ENCODE data around the gene SH3BP4. TPM values are rescaled to one million over a fixed set of nuclear protein-coding genes. Genes with fewer than 3 reads are reported as not detected.

SH3BP4 gene
- total RNA-seq, 1 experiment from 2014 or later, result 93.8 TPM

DNA sequence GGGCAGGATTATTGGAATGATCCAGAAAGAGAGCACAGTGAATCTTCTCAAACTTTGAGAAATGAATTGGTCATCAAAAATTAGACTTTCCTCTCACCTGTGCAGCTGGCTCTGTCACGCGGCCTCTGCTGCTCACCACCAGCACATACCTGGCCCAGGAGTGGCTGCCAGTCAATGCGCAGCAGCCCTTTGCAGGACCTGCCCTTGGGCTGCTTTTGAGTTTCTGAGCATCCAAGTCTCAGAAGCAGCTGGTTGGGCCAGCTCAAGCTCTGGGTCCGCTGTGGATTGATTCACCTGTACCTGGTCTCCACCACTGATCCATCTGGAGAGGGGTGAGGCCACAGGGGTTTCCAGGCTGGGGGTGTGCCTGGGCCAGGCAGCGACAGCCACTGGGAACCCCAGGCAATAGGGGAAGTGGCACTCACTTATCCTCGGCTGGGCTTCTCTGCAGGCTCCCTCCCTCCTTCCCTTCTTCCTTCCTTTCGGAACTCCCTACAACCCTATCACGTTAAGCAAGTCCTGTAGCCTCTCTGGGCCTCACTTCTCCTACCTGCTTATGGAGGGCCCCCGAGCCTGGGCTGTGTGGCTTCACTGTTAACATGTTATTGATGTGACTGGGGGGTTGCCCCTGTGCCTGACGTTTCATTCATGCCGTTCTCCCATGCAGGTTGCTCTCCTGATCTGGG, 48.1 kb downstream of the SH3BP4 start:
- peak overlapping the region; percentile 15 for H4K91ac ChIP-seq (ENCODE audit: insufficient read length, low read depth, low read length)
- no peak overlapping the region for H4K5ac ChIP-seq (ENCODE audit: insufficient read length, low read depth, low read length)
- no peak overlapping the region for H2BK5ac ChIP-seq (ENCODE audit: insufficient read length, low read length)
- no peaks in the 10 kb centered on the region for H3K27me3 ChIP-seq (ENCODE audit: insufficient read depth, low read length)
- H3K18ac ChIP-seq (ENCODE audit: insufficient read length, low read depth, low read length), result no peak overlapping the region
- no peak overlapping the region for H2BK12ac ChIP-seq (ENCODE audit: insufficient read length, low read depth, low read length)
- no peaks in the 10 kb centered on the region for H3K23me2 ChIP-seq (ENCODE audit: insufficient read length, low read depth, low read length, poor library complexity, severe bottlenecking)
- peaks cover 71 to 79% of the 10 kb centered on the region in 2 experiments for H3K4me1 Mint-ChIP-seq
- H3K4me3 Mint-ChIP-seq, result no peak overlapping the region
- H3T11ph ChIP-seq (ENCODE audit: low read length), result no peak overlapping the region
- H2BK120ac ChIP-seq (ENCODE audit: low read depth, low read length, poor library complexity, severe bottlenecking), result no peak overlapping the region
- H3K27ac ChIP-seq (ENCODE audit: insufficient read length, low read depth, low read length), result no peak overlapping the region
- DNase-seq, result no peak
- TF ChIP-seq, protein P1, sequence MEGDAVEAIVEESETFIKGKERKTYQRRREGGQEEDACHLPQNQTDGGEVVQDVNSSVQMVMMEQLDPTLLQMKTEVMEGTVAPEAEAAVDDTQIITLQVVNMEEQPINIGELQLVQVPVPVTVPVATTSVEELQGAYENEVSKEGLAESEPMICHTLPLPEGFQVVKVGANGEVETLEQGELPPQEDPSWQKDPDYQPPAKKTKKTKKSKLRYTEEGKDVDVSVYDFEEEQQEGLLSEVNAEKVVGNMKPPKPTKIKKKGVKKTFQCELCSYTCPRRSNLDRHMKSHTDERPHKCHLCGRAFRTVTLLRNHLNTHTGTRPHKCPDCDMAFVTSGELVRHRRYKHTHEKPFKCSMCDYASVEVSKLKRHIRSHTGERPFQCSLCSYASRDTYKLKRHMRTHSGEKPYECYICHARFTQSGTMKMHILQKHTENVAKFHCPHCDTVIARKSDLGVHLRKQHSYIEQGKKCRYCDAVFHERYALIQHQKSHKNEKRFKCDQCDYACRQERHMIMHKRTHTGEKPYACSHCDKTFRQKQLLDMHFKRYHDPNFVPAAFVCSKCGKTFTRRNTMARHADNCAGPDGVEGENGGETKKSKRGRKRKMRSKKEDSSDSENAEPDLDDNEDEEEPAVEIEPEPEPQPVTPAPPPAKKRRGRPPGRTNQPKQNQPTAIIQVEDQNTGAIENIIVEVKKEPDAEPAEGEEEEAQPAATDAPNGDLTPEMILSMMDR (conservative IDR thresholded peaks at IDR 0.05), result no peak
- H3K79me2 ChIP-seq (ENCODE audit: insufficient read depth, low read length), result 0 out of 2 replicates have a peak, but pooled peaks cover 2% of the 10 kb centered on the region
- H3K14ac ChIP-seq (ENCODE audit: insufficient read depth, low read length), result no peak overlapping the region
- no peak overlapping the region for H3K4me2 ChIP-seq (ENCODE audit: insufficient read depth, insufficient read length, low read length)
- H3K4me1 ChIP-seq (ENCODE audit: insufficient read depth, low read length), result peaks cover 8% of the 10 kb centered on the region; the same call in 1 of the 2 replicates
- H4K20me1 ChIP-seq (ENCODE audit: control insufficient read depth, insufficient read depth, insufficient read length), result no peaks in the 10 kb centered on the region
- peaks cover 18 to 79% (median 79%) of the 10 kb centered on the region in 3 experiments for H3K36me3 Mint-ChIP-seq (ENCODE audit: insufficient read depth in 1 of 3, low read depth in 3 of 3)
- H3K27ac Mint-ChIP-seq, result peak overlapping the region in 2 of 3 experiments; percentile 81 to 85; a peak in 3 of 7 replicates
- H3K9me3 ChIP-seq (ENCODE audit: control insufficient read depth, low read depth, low read length), result no peaks in the 10 kb centered on the region
- H2AFZ ChIP-seq (ENCODE audit: low read length), result no peak overlapping the region
- H3K23ac ChIP-seq (ENCODE audit: insufficient read length, low read depth, low read length), result no peak overlapping the region
- H3K9ac ChIP-seq (ENCODE audit: extremely low read depth, insufficient read length, low read length), result no peak overlapping the region
- no peaks in the 10 kb centered on the region for H3K79me1 ChIP-seq (ENCODE audit: insufficient read depth, low read depth, low read length, poor library complexity, severe bottlenecking)
- H3K27me3 Mint-ChIP-seq (ENCODE audit: low read depth), result no peaks in the 10 kb centered on the region
- H2BK20ac ChIP-seq (ENCODE audit: low read depth, low read length, poor library complexity, severe bottlenecking), result no peak overlapping the region
- no peak overlapping the region for H4K8ac ChIP-seq (replicated peaks; ENCODE audit: insufficient read length, low read depth, low read length)
- H3K56ac ChIP-seq (ENCODE audit: insufficient read length, low read depth, low read length), result no peak overlapping the region
- no peak overlapping the region for H3K4ac ChIP-seq (ENCODE audit: low read depth, low read length)
- WGBS (ENCODE audit: extremely low coverage, insufficient read length, low lambda C conversion rate), result no CpG with 5 or more reads among the region's 11 CpGs
- H2AK5ac ChIP-seq (ENCODE audit: insufficient read length, low read length), result no peak overlapping the region
- H3K9me3 Mint-ChIP-seq, result no peaks in the 10 kb centered on the region; a peak in 1 of 5 replicates
- H2BK15ac ChIP-seq (ENCODE audit: low read depth, low read length), result no peak overlapping the region
